H1 (cell line): ENCODE data around the gene CANT1. TPM values are rescaled to one million over a fixed set of nuclear protein-coding genes. Genes with fewer than 3 reads are reported as not detected.

ENCODE experiments used
- CTCF ChIA-PET: fragments of 300-600 bp; sonication (Branson Sonifier 250); formaldehyde crosslinking; loops from one replicate; lab custom pipeline; 2021; ENCODE audit not compliant: partially characterized antibody; lab: Charles Lee
- POLR2A ChIA-PET: fragments of 300-600 bp; sonication (Branson Sonifier 250); formaldehyde crosslinking; loops from one replicate; lab custom pipeline; 2021; ENCODE audit warnings: inconsistent platforms; ENCODE audit not compliant: partially characterized antibody; lab: Charles Lee
- DNase-seq, 2 experiments: peaks; one replicate each; pipeline versions ENCODE4 v3.0.0 to v3.0.0-alpha.2; 2010 to 2022; ENCODE audit warnings: low spot score in 2 of 2, low read depth in 1 of 2, mixed read lengths in 1 of 2
- FAIRE-seq: peaks from 2 replicates; lab custom pipeline; 2011; peaks lifted over from hg19 to GRCh38; lab: Jason Lieb, UNC
- H2AFZ ChIP-seq: 2 replicates; pipeline ENCODE4 v1.8.1; 2012; ENCODE audit warnings: low read length, inconsistent platforms
- H2AK5ac ChIP-seq: 2 replicates; pipeline ENCODE4 v1.6.1; 2013; ENCODE audit warnings: low read depth, low read length
- H2BK120ac ChIP-seq: replicated peaks from 2 replicates; pipeline ENCODE3; 2013; ENCODE audit warnings: low read depth, low read length, inconsistent platforms
- H2BK12ac ChIP-seq: 2 replicates; pipeline ENCODE4 v1.6.1; 2013; ENCODE audit warnings: low read depth, low read length
- H2BK15ac ChIP-seq: 2 replicates; pipeline ENCODE4 v1.6.1; 2013; ENCODE audit warnings: low read length
- H2BK20ac ChIP-seq: 2 replicates; pipeline ENCODE4 v1.6.1; 2013; ENCODE audit warnings: low read length
- H2BK5ac ChIP-seq: 2 replicates; pipeline ENCODE4 v1.6.1; 2013; ENCODE audit warnings: low read depth, low read length
- H3K14ac ChIP-seq: 2 replicates; pipeline ENCODE4 v1.6.1; 2013; ENCODE audit warnings: inconsistent platforms; ENCODE audit not compliant: insufficient read length
- H3K18ac ChIP-seq: 2 replicates; pipeline ENCODE4 v1.6.1; 2013; ENCODE audit warnings: low read length; ENCODE audit errors: extremely low read depth
- H3K23ac ChIP-seq: 2 replicates; pipeline ENCODE4 v1.6.1; 2013; ENCODE audit warnings: inconsistent platforms; ENCODE audit not compliant: insufficient read length
- H3K23me2 ChIP-seq: 2 replicates; pipeline ENCODE4 v1.6.1; 2013; ENCODE audit warnings: low read depth, low read length
- H3K27ac ChIP-seq: 2 replicates; pipeline ENCODE4 v1.6.1; 2011; ENCODE audit warnings: low read depth, low read length, inconsistent platforms
- H3K27me3 ChIP-seq, 4 experiments: replicated peaks in 1 of 4; 1 replicate in 1 of 4; 2 replicates in 3 of 4; pipeline versions ENCODE4 v1.6.1 to v1.8.1; 2011 to 2013; ENCODE audit warnings: low read length in 3 of 4, mild to moderate bottlenecking in 3 of 4, inconsistent platforms in 2 of 4, mixed read lengths in 2 of 4, moderate library complexity in 1 of 4; ENCODE audit not compliant: control insufficient read depth in 3 of 4, insufficient read depth in 3 of 4; ENCODE audit errors: extremely low read depth in 1 of 4
- H3K36me3 ChIP-seq, 4 experiments: 2 replicates each; pipeline versions ENCODE4 v1.6.1 to v1.8.1; 2011 to 2013; ENCODE audit warnings: mild to moderate bottlenecking in 4 of 4, low read length in 3 of 4, moderate library complexity in 2 of 4, control low read depth in 1 of 4, inconsistent platforms in 1 of 4; ENCODE audit not compliant: insufficient read depth in 4 of 4, control insufficient read depth in 2 of 4
- H3K4ac ChIP-seq: replicated peaks from 2 replicates; pipeline ENCODE3; 2013; ENCODE audit warnings: low read length, low read depth, mixed read lengths, inconsistent platforms; ENCODE audit not compliant: insufficient read length
- H3K4me1 ChIP-seq, 4 experiments: replicated peaks in 1 of 4; 1 replicate in 1 of 4; 2 replicates in 3 of 4; pipeline versions ENCODE4 v1.6.1 to v1.8.1; 2011 to 2013; ENCODE audit warnings: low read length in 3 of 4, inconsistent platforms in 2 of 4, mixed read lengths in 1 of 4; ENCODE audit not compliant: insufficient read depth in 4 of 4, control insufficient read depth in 3 of 4
- H3K4me2 ChIP-seq, 2 experiments: 2 replicates each; pipeline versions ENCODE4 v1.6.1 to v1.8.1; 2011 to 2013; ENCODE audit warnings: low read depth in 2 of 2, low read length in 2 of 2, control low read depth in 1 of 2, inconsistent platforms in 1 of 2, mild to moderate bottlenecking in 1 of 2; ENCODE audit not compliant: insufficient read depth in 1 of 2
- H3K4me3 ChIP-seq, 4 experiments: fragments of 200-600, 300-600 bp in 1 of 4; sonication (generic), shearing (Covaris generic), sonication (Bioruptor Twin) in 1 of 4; 2 replicates each; pipeline versions ENCODE4 v1.5.1 to v1.8.1; 2011 to 2016; ENCODE audit warnings: low read length in 4 of 4, low read depth in 3 of 4, control low read depth in 2 of 4, inconsistent platforms in 2 of 4, mild to moderate bottlenecking in 2 of 4, mixed read lengths in 1 of 4, moderate library complexity in 1 of 4; ENCODE audit not compliant: insufficient read depth in 2 of 4; ENCODE audit errors: extremely low read depth in 1 of 4
- H3K56ac ChIP-seq: replicated peaks from 2 replicates; pipeline ENCODE3; 2013; ENCODE audit warnings: low read depth, mild to moderate bottlenecking, mixed read lengths, low read length, inconsistent platforms; ENCODE audit not compliant: insufficient read length
- H3K79me1 ChIP-seq: 2 replicates; pipeline ENCODE4 v1.6.1; 2013; ENCODE audit warnings: low read depth, low read length, control low read depth
- H3K79me2 ChIP-seq, 2 experiments: 2 replicates each; pipeline versions ENCODE4 v1.6.1 to v1.8.1; 2012 to 2013; ENCODE audit warnings: low read length in 2 of 2, mild to moderate bottlenecking in 2 of 2, inconsistent platforms in 1 of 2; ENCODE audit not compliant: insufficient read depth in 2 of 2, control insufficient read depth in 1 of 2
- H3K9ac ChIP-seq, 4 experiments: replicated peaks in 1 of 4; 1 replicate in 1 of 4; 2 replicates in 3 of 4; pipeline versions ENCODE4 v1.6.1 to v1.8.1; 2011 to 2013; ENCODE audit warnings: low read depth in 3 of 4, low read length in 3 of 4, control low read depth in 2 of 4, mild to moderate bottlenecking in 2 of 4, moderate library complexity in 2 of 4, inconsistent platforms in 1 of 4; ENCODE audit errors: extremely low read depth in 1 of 4
- H3K9me3 ChIP-seq, 2 experiments: 2 replicates each; pipeline versions ENCODE4 v1.6.1 to v1.8.1; 2012 to 2013; ENCODE audit warnings: mild to moderate bottlenecking in 2 of 2, moderate library complexity in 2 of 2, control low read depth in 1 of 2, inconsistent platforms in 1 of 2, low read depth in 1 of 2, low read length in 1 of 2, mixed read lengths in 1 of 2; ENCODE audit not compliant: insufficient read depth in 2 of 2
- H4K20me1 ChIP-seq, 2 experiments: replicated peaks in 1 of 2; 2 replicates each; pipeline versions ENCODE3 to v1.8.1; 2011 to 2013; ENCODE audit warnings: inconsistent platforms in 2 of 2, low read length in 2 of 2, mild to moderate bottlenecking in 1 of 2; ENCODE audit not compliant: insufficient read depth in 2 of 2, control insufficient read depth in 1 of 2
- H4K5ac ChIP-seq: 2 replicates; pipeline ENCODE4 v1.6.1; 2013; ENCODE audit warnings: low read length, low read depth, mixed read lengths, inconsistent platforms; ENCODE audit not compliant: insufficient read length
- H4K8ac ChIP-seq: 2 replicates; pipeline ENCODE4 v1.8.0; 2013; ENCODE audit warnings: mild to moderate bottlenecking, moderate library complexity, low read length, inconsistent platforms; ENCODE audit not compliant: insufficient read depth; ENCODE audit errors: extremely low read depth
- H4K91ac ChIP-seq: replicated peaks from 2 replicates; pipeline ENCODE3; 2013; ENCODE audit warnings: low read length, mixed read lengths, inconsistent platforms; ENCODE audit not compliant: insufficient read length
- ASH2L ChIP-seq: fragments of 200-600, 300-600 bp; sonication (generic); IDR thresholded peaks from one replicate; pipeline ENCODE4 v1.7.1; 2017; ENCODE audit warnings: low read length
- CEBPB ChIP-seq: IDR thresholded peaks from 2 replicates; pipeline ENCODE4 v1.6.1; 2012; ENCODE audit warnings: low read depth, low read length
- CHD1 ChIP-seq: IDR thresholded peaks from 2 replicates; pipeline ENCODE4 v1.6.1; 2012; ENCODE audit warnings: low read depth, low read length, improper control_type of control experiment
- EZH2 ChIP-seq: fragments of 200-600 bp; sonication (generic); IDR thresholded peaks from 2 replicates; pipeline ENCODE4 v1.7.1; 2012; ENCODE audit warnings: low read depth, mild to moderate bottlenecking, moderate library complexity, low read length, inconsistent platforms; ENCODE audit not compliant: severe bottlenecking
- RXRA ChIP-seq: IDR thresholded peaks from 2 replicates; pipeline ENCODE4 v1.6.1; 2011; ENCODE audit warnings: low read depth, mild to moderate bottlenecking, low read length, moderate library complexity; ENCODE audit not compliant: insufficient read depth
- SIN3A ChIP-seq, 2 experiments: IDR thresholded peaks in 1 of 2; conservative IDR thresholded peaks in 1 of 2; 2 replicates each; pipeline ENCODE4 v1.6.1; 2011 to 2012; ENCODE audit warnings: low read length in 2 of 2, improper control_type of control experiment in 1 of 2, low read depth in 1 of 2, mild to moderate bottlenecking in 1 of 2
- SP1 ChIP-seq: IDR thresholded peaks from 2 replicates; pipeline ENCODE4 v1.6.1; 2011; ENCODE audit warnings: low read depth, low read length
- SP4 ChIP-seq: IDR thresholded peaks from 2 replicates; pipeline ENCODE4 v1.6.1; 2012; ENCODE audit warnings: low read length, inconsistent platforms
- WGBS, 2 experiments: shearing (Covaris generic) in 1 of 2; methylation state at CpG; one replicate each; pipeline versions ENCODE4 v1.1.6 to v1.1.7; 2013 to 2015; ENCODE audit warnings: low lambda C conversion rate in 2 of 2, mixed read lengths in 2 of 2, inconsistent platforms in 1 of 2, low coverage in 1 of 2, missing lambda C conversion rate in 1 of 2; ENCODE audit not compliant: insufficient replicate concordance in 2 of 2, insufficient coverage in 1 of 2, insufficient read length in 1 of 2; ENCODE audit errors: extremely low coverage in 1 of 2, missing lambda C conversion rate in 1 of 2; 5-methylcytosine and 5-hydroxymethylcytosine counted together
- polyA plus RNA-seq, 7 experiments: library from polyadenylated mRNA; depleted of rRNA in 3 of 7; stranded (reverse) in 5 of 7; unstranded in 2 of 7; fragments of >200 nt in 5 of 7; fragments of 200-250 nt in 2 of 7; gene quantifications; 1 replicate in 5 of 7; 2 replicates in 1 of 7; 4 replicates in 1 of 7; pipeline versions ENCODE4 v1.2.1 to v1.2.3, GENCODE V29; 2011 to 2013; ENCODE audit warnings: missing spikeins in 2 of 7, mixed read lengths in 2 of 7
- total RNA-seq: library from RNA; stranded (reverse); fragmentation: NEBNext Ultra II Directional; extraction: Animal tissue kit (Norgen Biotek cat#: 25700); gene quantifications from 2 replicates; pipeline ENCODE4 v1.2.1, GENCODE V29; 2021

CANT1 gene
- total and polyA plus RNA-seq, 2 of the 8 experiments (the other 6 are each of a cell fraction or from before 2014, with no cell fraction given), result 23.0 to 32.6 TPM

GRCh38 chr17:79000396-79001189 lies 9.0 kb downstream of the CANT1 start:
- no peak overlapping the region for H3K9ac ChIP-seq
- no peak overlapping the region for H3K4me3 ChIP-seq
- TF ChIP-seq RXRA, result no peak
- no peak for TF ChIP-seq SP4
- TF ChIP-seq SIN3A (conservative IDR thresholded peaks at IDR 0.05 in 1 of 2, IDR thresholded peaks at IDR 0.05 in 1 of 2; ENCODE audit: low read depth in 1 of 2, low read length in 2 of 2), result no peak
- TF ChIP-seq SP1, result no peak
- TF ChIP-seq CEBPB, result no peak
- no peak for TF ChIP-seq ASH2L
- TF ChIP-seq EZH2, result no peak
- no peak for TF ChIP-seq CHD1
- H2BK120ac ChIP-seq, result no peak overlapping the region
- no peak overlapping the region for H2AK5ac ChIP-seq
- H3K18ac ChIP-seq, result no peak overlapping the region
- peaks cover 0 to 4% (median 2%) of the 10 kb centered on the region in 4 experiments; a peak in 3 of 8 replicates for H3K36me3 ChIP-seq
- ChIA-PET CTCF (interaction anchor here (0.7 kb wide), 1 partner anchor 19 kb away, joined by 3 read pairs; no protein-coding TSS in a partner anchor), POLR2A (no interaction called here)
- H3K14ac ChIP-seq, result no peak overlapping the region
- H4K5ac ChIP-seq, result no peak overlapping the region
- no peak overlapping the region for H2BK15ac ChIP-seq
- H3K27ac ChIP-seq, result no peak overlapping the region
- peaks cover 0 to 2% (median 0%) of the 10 kb centered on the region in 4 experiments; a peak in 1 of 7 replicates for H3K4me1 ChIP-seq
- 90% methylated on average over 21 of the region's 25 CpGs; no CpG with 5 or more reads in 1 of the 2 experiments for WGBS, 2 experiments
- no peak overlapping the region for H2BK12ac ChIP-seq
- H3K23me2 ChIP-seq, result no peaks in the 10 kb centered on the region; the same call in 1 of the 2 replicates
- H4K8ac ChIP-seq, result no peak overlapping the region
- FAIRE-seq, result no peak
- no peak overlapping the region for H2AFZ ChIP-seq
- H4K20me1 ChIP-seq, result peaks cover 36 to 55% of the 10 kb centered on the region in 2 experiments
- H4K91ac ChIP-seq, result no peak overlapping the region
- H3K4ac ChIP-seq, result no peak overlapping the region
- no peak overlapping the region for H2BK20ac ChIP-seq
- no peak for DNase-seq
- H3K56ac ChIP-seq, result no peak overlapping the region
- peaks cover 15 to 47% (median 41%) of the 10 kb centered on the region in 4 experiments for H3K27me3 ChIP-seq
- no peak overlapping the region for H3K4me2 ChIP-seq
- peaks cover 3 to 4% of the 10 kb centered on the region in 2 experiments; a peak in 1 of 4 replicates for H3K79me2 ChIP-seq
- peaks cover 3% of the 10 kb centered on the region for H3K79me1 ChIP-seq
- H3K9me3 ChIP-seq, result no peaks in the 10 kb centered on the region
- no peak overlapping the region for H2BK5ac ChIP-seq
- no peak overlapping the region for H3K23ac ChIP-seq
